RWPE2 (cell line): ENCODE measurements around the gene CEP57L1.
A peak's percentile ranks its signal among the peaks of the same experiment; 100 is the strongest.
"Not testable (repeated sequence)": the region's sequence is repeated elsewhere in the genome, so short reads cannot be mapped to it uniquely, and the experiment has no call there.

ENCODE experiments used
- ATAC-seq: fragments of 200-7000 bp; cut with Tn5 transposase; 3 replicates; pipeline ENCODE4 v1.9.1; 2021; ENCODE audit warnings: low read depth
- DNase-seq: peaks from one replicate; pipeline ENCODE4 v3.0.0-alpha.2; 2020; ENCODE audit warnings: low spot score
- H3K27ac ChIP-seq: fragments of 450-650 bp; 2 replicates; pipeline ENCODE4 v1.5.1; 2017; ENCODE audit warnings: mild to moderate bottlenecking; ENCODE audit not compliant: poor library complexity, severe bottlenecking
- H3K27me3 ChIP-seq: fragments of 250-450 bp; sonication (Bioruptor Pico); 2 replicates; pipeline ENCODE4 v1.5.1; 2021; ENCODE audit warnings: mild to moderate bottlenecking, moderate library complexity; ENCODE audit not compliant: insufficient read depth, poor library complexity, severe bottlenecking
- H3K36me3 ChIP-seq: fragments of 250-450 bp; sonication (Bioruptor Pico); 2 replicates; pipeline ENCODE4 v1.5.1; 2020; ENCODE audit warnings: low read depth, mild to moderate bottlenecking, moderate library complexity
- H3K4me1 ChIP-seq: fragments of 250-450 bp; sonication (Bioruptor Pico); 2 replicates; pipeline ENCODE4 v1.5.1; 2021; ENCODE audit warnings: mild to moderate bottlenecking, moderate library complexity; ENCODE audit not compliant: insufficient read depth, poor library complexity, severe bottlenecking
- H3K4me3 ChIP-seq: fragments of 250-450 bp; sonication (Bioruptor Pico); 2 replicates; pipeline ENCODE4 v1.5.1; 2021; ENCODE audit warnings: mild to moderate bottlenecking, moderate library complexity; ENCODE audit not compliant: severe bottlenecking
- H3K9me3 ChIP-seq: fragments of 250-450 bp; sonication (Bioruptor Pico); 2 replicates; pipeline ENCODE4 v1.5.1; 2021; ENCODE audit warnings: mild to moderate bottlenecking, moderate library complexity; ENCODE audit not compliant: severe bottlenecking
- TF ChIP-seq, protein P1 (sequence below): fragments of 450-650 bp; IDR thresholded peaks from one replicate; pipeline ENCODE4 v1.5.1; 2017; ENCODE audit warnings: mild to moderate bottlenecking, moderate library complexity; ENCODE audit not compliant: poor library complexity, severe bottlenecking

Gene CEP57L1

GRCh38 chr6:109186012-109186411 lies 90.7 kb downstream of the CEP57L1 start:
- no peaks in the 10 kb centered on the region for H3K4me1 ChIP-seq
- ATAC-seq (no peak), DNase-seq (no peak)
- no peaks in the 10 kb centered on the region for H3K9me3 ChIP-seq
- H3K36me3 ChIP-seq = no peaks in the 10 kb centered on the region
- no peak overlapping the region for H3K27ac ChIP-seq
- TF ChIP-seq, protein P1, sequence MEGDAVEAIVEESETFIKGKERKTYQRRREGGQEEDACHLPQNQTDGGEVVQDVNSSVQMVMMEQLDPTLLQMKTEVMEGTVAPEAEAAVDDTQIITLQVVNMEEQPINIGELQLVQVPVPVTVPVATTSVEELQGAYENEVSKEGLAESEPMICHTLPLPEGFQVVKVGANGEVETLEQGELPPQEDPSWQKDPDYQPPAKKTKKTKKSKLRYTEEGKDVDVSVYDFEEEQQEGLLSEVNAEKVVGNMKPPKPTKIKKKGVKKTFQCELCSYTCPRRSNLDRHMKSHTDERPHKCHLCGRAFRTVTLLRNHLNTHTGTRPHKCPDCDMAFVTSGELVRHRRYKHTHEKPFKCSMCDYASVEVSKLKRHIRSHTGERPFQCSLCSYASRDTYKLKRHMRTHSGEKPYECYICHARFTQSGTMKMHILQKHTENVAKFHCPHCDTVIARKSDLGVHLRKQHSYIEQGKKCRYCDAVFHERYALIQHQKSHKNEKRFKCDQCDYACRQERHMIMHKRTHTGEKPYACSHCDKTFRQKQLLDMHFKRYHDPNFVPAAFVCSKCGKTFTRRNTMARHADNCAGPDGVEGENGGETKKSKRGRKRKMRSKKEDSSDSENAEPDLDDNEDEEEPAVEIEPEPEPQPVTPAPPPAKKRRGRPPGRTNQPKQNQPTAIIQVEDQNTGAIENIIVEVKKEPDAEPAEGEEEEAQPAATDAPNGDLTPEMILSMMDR = no peak
- H3K27me3 ChIP-seq = peaks cover 12% of the 10 kb centered on the region
- H3K4me3 ChIP-seq = no peak overlapping the region

- H3K27me3 ChIP-seq = peaks cover 12% of the 10 kb centered on the region
- TF ChIP-seq, protein P1 = peak; percentile 93
- DNase-seq (no peak), ATAC-seq (peak; percentile 71; the same call in 2 of the 3 replicates)
- no peaks in the 10 kb centered on the region for H3K9me3 ChIP-seq
- H3K27ac ChIP-seq = no peak overlapping the region
- no peaks in the 10 kb centered on the region for H3K4me1 ChIP-seq
- no peak overlapping the region for H3K4me3 ChIP-seq
- no peaks in the 10 kb centered on the region for H3K36me3 ChIP-seq
Observed at GRCh38 chr6:109187399-109188114, 92.2 kb downstream of the CEP57L1 start.

GRCh38 chr6:109188115-109188411 lies 92.8 kb downstream of the CEP57L1 start:
- Histone ChIP-seq H3K4me1 (no peaks in the 10 kb centered on the region), H3K27ac (no peak overlapping the region), H3K27me3 (peaks cover 12% of the 10 kb centered on the region), H3K9me3 (no peaks in the 10 kb centered on the region), H3K4me3 (no peak overlapping the region), H3K36me3 (no peaks in the 10 kb centered on the region)
- DNase-seq = no peak
- ATAC-seq = no peak
- TF ChIP-seq, protein P1 = peak; percentile 65

GRCh38 chr6:109191368-109191767 lies 96.1 kb downstream of the CEP57L1 start:
- H3K4me3 ChIP-seq, DNase-seq, H3K9me3 ChIP-seq, H3K27me3 ChIP-seq, H3K36me3 ChIP-seq, H3K27ac ChIP-seq, ATAC-seq, H3K4me1 ChIP-seq: not testable (repeated sequence)

GRCh38 chr6:109192865-109193264 lies 97.6 kb downstream of the CEP57L1 start:
- Histone ChIP-seq H3K4me1 (no peaks in the 10 kb centered on the region), H3K27me3 (no peaks in the 10 kb centered on the region), H3K27ac (no peak overlapping the region), H3K9me3 (no peaks in the 10 kb centered on the region), H3K36me3 (no peaks in the 10 kb centered on the region), H3K4me3 (no peak overlapping the region)
- TF ChIP-seq, protein P1 = no peak
- DNase-seq = no peak
- no peak for ATAC-seq
